Activated naive CD8-positive, alpha-beta T cell treated with anti-CD3 and anti-CD28 coated beads for 36 hours (primary cell): ENCODE data around the gene BEAN1. TPM values are rescaled to one million over a fixed set of nuclear protein-coding genes. Genes with fewer than 3 reads are reported as not detected.
"Not testable (repeated sequence)": the region's sequence is repeated elsewhere in the genome, so short reads cannot be mapped to it uniquely, and the experiment has no call there.

Source experiments
- DNase-seq: peaks from one replicate; pipeline ENCODE4 v3.0.0; 2021
- H3K27ac Mint-ChIP-seq: one replicate; pipeline ENCODE4 v1.8.0; 2022; ENCODE audit warnings: mild to moderate bottlenecking, moderate library complexity, mixed read lengths
- H3K27me3 Mint-ChIP-seq: one replicate; pipeline ENCODE4 v1.8.0; 2022; ENCODE audit warnings: mild to moderate bottlenecking, mixed read lengths
- H3K36me3 Mint-ChIP-seq: one replicate; pipeline ENCODE4 v1.8.0; 2021; ENCODE audit warnings: mild to moderate bottlenecking, mixed read lengths
- H3K4me1 Mint-ChIP-seq: one replicate; pipeline ENCODE4 v1.8.0; 2021; ENCODE audit warnings: mixed read lengths
- H3K4me3 Mint-ChIP-seq: one replicate; pipeline ENCODE4 v1.8.0; 2022; ENCODE audit warnings: mild to moderate bottlenecking, moderate library complexity, mixed read lengths
- H3K9me3 Mint-ChIP-seq: one replicate; pipeline ENCODE4 v1.8.0; 2022; ENCODE audit warnings: mixed read lengths
- total RNA-seq, 2 experiments: library from RNA; stranded (reverse); gene quantifications; one replicate each; pipeline ENCODE4 v1.2.3, GENCODE V29; 2021

BEAN1 gene
- total RNA-seq, 2 experiments from 2014 or later: not detected

- DNase-seq: no peak
- peaks cover 37% of the 10 kb centered on the region for H3K27me3 Mint-ChIP-seq
- no peaks in the 10 kb centered on the region for H3K9me3 Mint-ChIP-seq
- peaks cover 4% of the 10 kb centered on the region for H3K4me1 Mint-ChIP-seq
- no peak overlapping the region for H3K27ac Mint-ChIP-seq
- H3K4me3 Mint-ChIP-seq: no peak overlapping the region
- H3K36me3 Mint-ChIP-seq: no peaks in the 10 kb centered on the region
These were observed 32.8 kb downstream of the BEAN1 start for GRCh38 chr16:66459878-66460277.

GRCh38 chr16:66460703-66461102 is 33.6 kb downstream of the BEAN1 start:
- H3K4me1 Mint-ChIP-seq: peaks cover 2% of the 10 kb centered on the region
- no peaks in the 10 kb centered on the region for H3K36me3 Mint-ChIP-seq
- H3K27ac Mint-ChIP-seq: no peak overlapping the region
- DNase-seq: no peak
- no peaks in the 10 kb centered on the region for H3K9me3 Mint-ChIP-seq
- H3K4me3 Mint-ChIP-seq: no peak overlapping the region
- peaks cover 40% of the 10 kb centered on the region for H3K27me3 Mint-ChIP-seq

GRCh38 chr16:66462912-66463311 is 35.8 kb downstream of the BEAN1 start:
- peaks cover 2% of the 10 kb centered on the region for H3K4me1 Mint-ChIP-seq
- no peak overlapping the region for H3K27ac Mint-ChIP-seq
- H3K27me3 Mint-ChIP-seq: peaks cover 43% of the 10 kb centered on the region
- DNase-seq: no peak
- no peaks in the 10 kb centered on the region for H3K9me3 Mint-ChIP-seq
- no peaks in the 10 kb centered on the region for H3K36me3 Mint-ChIP-seq
- H3K4me3 Mint-ChIP-seq: no peak overlapping the region

GRCh38 chr16:66465946-66466345 is 38.9 kb downstream of the BEAN1 start:
- H3K27me3 Mint-ChIP-seq: peaks cover 30% of the 10 kb centered on the region
- H3K36me3 Mint-ChIP-seq, H3K4me1 Mint-ChIP-seq, H3K27ac Mint-ChIP-seq, H3K9me3 Mint-ChIP-seq, H3K4me3 Mint-ChIP-seq, DNase-seq: not testable (repeated sequence)

GRCh38 chr16:66466636-66467035 is 39.5 kb downstream of the BEAN1 start:
- H3K27me3 Mint-ChIP-seq: peaks cover 26% of the 10 kb centered on the region
- not testable (repeated sequence) for H3K4me3 Mint-ChIP-seq, H3K36me3 Mint-ChIP-seq, H3K4me1 Mint-ChIP-seq, DNase-seq, H3K9me3 Mint-ChIP-seq, H3K27ac Mint-ChIP-seq

- H3K36me3 Mint-ChIP-seq: no peaks in the 10 kb centered on the region
- peaks cover 2% of the 10 kb centered on the region for H3K4me1 Mint-ChIP-seq
- H3K27ac Mint-ChIP-seq: no peak overlapping the region
- no peak overlapping the region for H3K4me3 Mint-ChIP-seq
- peaks cover 19% of the 10 kb centered on the region for H3K27me3 Mint-ChIP-seq
- no peak for DNase-seq
- no peaks in the 10 kb centered on the region for H3K9me3 Mint-ChIP-seq
These were observed 40.5 kb downstream of the BEAN1 start for GRCh38 chr16:66467611-66468010.

GRCh38 chr16:66468321-66468965 is 41.3 kb downstream of the BEAN1 start:
- no peak for DNase-seq
- Mint-ChIP-seq H3K27ac (no peak overlapping the region), H3K36me3 (no peaks in the 10 kb centered on the region), H3K27me3 (peaks cover 15% of the 10 kb centered on the region), H3K9me3 (no peaks in the 10 kb centered on the region), H3K4me1 (peaks cover 2% of the 10 kb centered on the region), H3K4me3 (no peak overlapping the region)

- H3K9me3 Mint-ChIP-seq: no peaks in the 10 kb centered on the region
- no peaks in the 10 kb centered on the region for H3K36me3 Mint-ChIP-seq
- DNase-seq: no peak
- H3K4me1 Mint-ChIP-seq: peaks cover 8% of the 10 kb centered on the region
- no peak overlapping the region for H3K4me3 Mint-ChIP-seq
- H3K27me3 Mint-ChIP-seq: peaks cover 9% of the 10 kb centered on the region
- H3K27ac Mint-ChIP-seq: no peak overlapping the region
These were observed 42.3 kb downstream of the BEAN1 start for GRCh38 chr16:66469291-66469946.

- Mint-ChIP-seq H3K27me3 (peaks cover 4% of the 10 kb centered on the region), H3K36me3 (no peaks in the 10 kb centered on the region), H3K4me1 (peaks cover 12% of the 10 kb centered on the region), H3K9me3 (no peaks in the 10 kb centered on the region), H3K4me3 (no peak overlapping the region), H3K27ac (no peak overlapping the region)
- no peak for DNase-seq
These were observed 43.0 kb downstream of the BEAN1 start for GRCh38 chr16:66469947-66470546.

GRCh38 chr16:66470556-66470955 is 43.5 kb downstream of the BEAN1 start:
- Mint-ChIP-seq H3K4me3 (no peak overlapping the region), H3K9me3 (no peaks in the 10 kb centered on the region), H3K27me3 (peaks cover 4% of the 10 kb centered on the region), H3K36me3 (no peaks in the 10 kb centered on the region), H3K27ac (no peak overlapping the region), H3K4me1 (peaks cover 15% of the 10 kb centered on the region)
- DNase-seq: no peak

GRCh38 chr16:66471264-66471663 is 44.2 kb downstream of the BEAN1 start:
- no peaks in the 10 kb centered on the region for H3K36me3 Mint-ChIP-seq
- peaks cover 2% of the 10 kb centered on the region for H3K27me3 Mint-ChIP-seq
- no peak for DNase-seq
- H3K9me3 Mint-ChIP-seq: no peaks in the 10 kb centered on the region
- H3K27ac Mint-ChIP-seq: no peak overlapping the region
- H3K4me3 Mint-ChIP-seq: no peak overlapping the region
- peaks cover 15% of the 10 kb centered on the region for H3K4me1 Mint-ChIP-seq

GRCh38 chr16:66471716-66472393 is 44.8 kb downstream of the BEAN1 start:
- H3K36me3 Mint-ChIP-seq: no peaks in the 10 kb centered on the region
- peaks cover 15% of the 10 kb centered on the region for H3K4me1 Mint-ChIP-seq
- no peaks in the 10 kb centered on the region for H3K27me3 Mint-ChIP-seq
- no peak overlapping the region for H3K4me3 Mint-ChIP-seq
- no peaks in the 10 kb centered on the region for H3K9me3 Mint-ChIP-seq
- DNase-seq: no peak
- H3K27ac Mint-ChIP-seq: no peak overlapping the region

GRCh38 chr16:66473051-66473571 is 46.0 kb downstream of the BEAN1 start:
- no peak for DNase-seq
- H3K27me3 Mint-ChIP-seq: no peaks in the 10 kb centered on the region
- no peaks in the 10 kb centered on the region for H3K9me3 Mint-ChIP-seq
- peaks cover 15% of the 10 kb centered on the region for H3K4me1 Mint-ChIP-seq
- H3K27ac Mint-ChIP-seq: no peak overlapping the region
- no peak overlapping the region for H3K4me3 Mint-ChIP-seq
- no peaks in the 10 kb centered on the region for H3K36me3 Mint-ChIP-seq

- no peaks in the 10 kb centered on the region for H3K9me3 Mint-ChIP-seq
- no peaks in the 10 kb centered on the region for H3K36me3 Mint-ChIP-seq
- peaks cover 19% of the 10 kb centered on the region for H3K4me1 Mint-ChIP-seq
- no peaks in the 10 kb centered on the region for H3K27me3 Mint-ChIP-seq
- no peak overlapping the region for H3K4me3 Mint-ChIP-seq
- H3K27ac Mint-ChIP-seq: no peak overlapping the region
- no peak for DNase-seq
These were observed 46.8 kb downstream of the BEAN1 start for GRCh38 chr16:66473654-66474519.
